ENCODE data around the gene TNFSF12. TPM values are rescaled to one million over a fixed set of nuclear protein-coding genes. Genes with fewer than 3 reads are reported as not detected.
A peak's percentile ranks its signal among the peaks of the same experiment; 100 is the strongest.

The TNFSF12 gene
- total RNA-seq, 1 experiment from 2014 or later, result 7.1 TPM

GRCh38 chr17:7579001-7579833 is 30.4 kb downstream of the TNFSF12 start, which contains the start of gene CD68:
Gene CD68, plus strand, starts transcription at chr17:7579638. Its CDS starts 40 bp downstream, at chr17:7579678.
- Mint-ChIP-seq H3K36me3 (ENCODE audit: insufficient read depth in 1 of 3, low read depth in 3 of 3) (peaks cover 45 to 66% (median 54%) of the 10 kb centered on the region in 3 experiments), H3K4me3 (peak within 1 kb of the TSS; percentile 12 to 43), H3K27me3 (ENCODE audit: low read depth) (peaks cover 2% of the 10 kb centered on the region), H3K9me3 (peaks cover 0 to 3% of the 10 kb centered on the region in 2 experiments; a peak in 1 of 5 replicates), H3K27ac (peak within 1 kb of the TSS; percentile 62 to 98 (median 96)), H3K4me1 (peaks cover 52 to 58% of the 10 kb centered on the region in 2 experiments)
- no peaks in the 10 kb centered on the region for H3K9me3 ChIP-seq (ENCODE audit: control insufficient read depth, low read depth, low read length)
- DNase-seq, result peak; percentile 89
- no peak within 1 kb of the TSS for H3K27ac ChIP-seq (ENCODE audit: insufficient read length, low read depth, low read length)
- no peak within 1 kb of the TSS for H3K4ac ChIP-seq (ENCODE audit: low read depth, low read length)
- H3K27me3 ChIP-seq (ENCODE audit: insufficient read depth, low read length), result no peaks in the 10 kb centered on the region
- H4K5ac ChIP-seq (ENCODE audit: insufficient read length, low read depth, low read length), result no peak within 1 kb of the TSS
- H2AK5ac ChIP-seq (ENCODE audit: insufficient read length, low read length), result no peak within 1 kb of the TSS
- H3T11ph ChIP-seq (ENCODE audit: low read length), result no peak within 1 kb of the TSS
- H2AFZ ChIP-seq (ENCODE audit: low read length), result no peak within 1 kb of the TSS
- H3K79me1 ChIP-seq (ENCODE audit: insufficient read depth, low read depth, low read length, poor library complexity, severe bottlenecking), result peaks cover 2% of the 10 kb centered on the region
- H4K20me1 ChIP-seq (ENCODE audit: control insufficient read depth, insufficient read depth, insufficient read length), result no peaks in the 10 kb centered on the region
- no peak within 1 kb of the TSS for H3K18ac ChIP-seq (ENCODE audit: insufficient read length, low read depth, low read length)
- TF ChIP-seq CTCF (conservative IDR thresholded peaks at IDR 0.05), result no peak
- no CpG with 5 or more reads among the region's 7 CpGs for WGBS (ENCODE audit: extremely low coverage, insufficient read length, low lambda C conversion rate)
- no peak within 1 kb of the TSS for H2BK15ac ChIP-seq (ENCODE audit: low read depth, low read length)
- no peak within 1 kb of the TSS for H4K91ac ChIP-seq (ENCODE audit: insufficient read length, low read depth, low read length)
- H2BK12ac ChIP-seq (ENCODE audit: insufficient read length, low read depth, low read length), result no peak within 1 kb of the TSS
- no peak within 1 kb of the TSS for H2BK5ac ChIP-seq (ENCODE audit: insufficient read length, low read length)
- H3K23ac ChIP-seq (ENCODE audit: insufficient read length, low read depth, low read length), result no peak within 1 kb of the TSS
- H3K14ac ChIP-seq (ENCODE audit: insufficient read depth, low read length), result no peak within 1 kb of the TSS
- H3K9ac ChIP-seq (ENCODE audit: extremely low read depth, insufficient read length, low read length), result no peak within 1 kb of the TSS
- no peak within 1 kb of the TSS for H3K56ac ChIP-seq (ENCODE audit: insufficient read length, low read depth, low read length)
- peaks cover 1% of the 10 kb centered on the region for H3K23me2 ChIP-seq (ENCODE audit: insufficient read length, low read depth, low read length, poor library complexity, severe bottlenecking)
- no peak within 1 kb of the TSS for H2BK20ac ChIP-seq (ENCODE audit: low read depth, low read length, poor library complexity, severe bottlenecking)
- no peak within 1 kb of the TSS for H3K4me2 ChIP-seq (ENCODE audit: insufficient read depth, insufficient read length, low read length)
- no peak within 1 kb of the TSS for H4K8ac ChIP-seq (replicated peaks; ENCODE audit: insufficient read length, low read depth, low read length)
- 0 out of 2 replicates have a peak, but pooled peaks cover 4% of the 10 kb centered on the region for H3K4me1 ChIP-seq (ENCODE audit: insufficient read depth, low read length)
- H3K79me2 ChIP-seq (ENCODE audit: insufficient read depth, low read length), result peaks cover 6% of the 10 kb centered on the region; the same call in 1 of the 2 replicates
- H2BK120ac ChIP-seq (ENCODE audit: low read depth, low read length, poor library complexity, severe bottlenecking), result no peak within 1 kb of the TSS

Measured in H9 (cell line).